Medulla oblongata (tissue), 1 donor: Measurements from ENCODE around the gene C21orf58.
A peak's percentile ranks its signal among the peaks of the same experiment; 100 is the strongest.
"Not testable (repeated sequence)": the region's sequence is repeated elsewhere in the genome, so short reads cannot be mapped to it uniquely, and the experiment has no call there.

Source experiments
- DNase-seq: peaks from one replicate; pipeline ENCODE4 v3.0.0-alpha.2; 2015; ENCODE audit errors: extremely low spot score

C21orf58 gene

DNA sequence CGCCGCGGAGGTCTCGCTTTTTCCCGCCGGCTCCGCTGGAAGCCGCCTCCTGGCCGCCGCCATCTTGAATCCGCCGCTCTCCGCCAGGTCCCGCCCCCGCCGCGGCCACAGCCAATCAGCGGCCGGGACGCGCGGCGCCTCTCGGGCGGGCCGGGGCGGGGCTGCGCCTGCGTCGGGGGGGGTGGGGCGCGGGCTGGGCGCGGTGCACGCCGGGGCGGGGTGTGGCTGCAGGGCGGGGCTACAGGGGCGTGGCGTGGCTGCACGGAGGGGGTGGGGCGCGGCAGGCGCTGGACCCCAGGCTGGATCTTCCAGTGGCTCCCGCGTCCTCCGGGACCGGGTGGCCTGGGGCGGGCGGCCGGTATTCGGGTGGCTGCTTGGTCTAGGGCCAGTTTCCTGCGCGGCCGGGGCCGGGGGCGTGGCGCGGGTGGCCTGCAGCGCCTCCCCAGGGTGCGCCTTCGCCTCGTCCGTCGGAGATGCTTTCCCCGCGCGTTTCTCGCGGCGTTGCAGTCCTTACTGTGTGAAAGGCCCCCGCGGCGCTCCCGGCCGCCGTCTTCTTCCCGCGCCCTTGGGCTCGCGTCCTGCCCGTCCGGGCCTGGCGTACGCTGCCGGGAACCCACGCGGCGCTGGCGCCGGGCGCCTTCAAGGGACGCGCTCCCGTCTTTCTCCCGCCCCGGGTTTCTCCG, 861 bp upstream of the C21orf58 start:
- DNase-seq = peak; percentile 83

DNA sequence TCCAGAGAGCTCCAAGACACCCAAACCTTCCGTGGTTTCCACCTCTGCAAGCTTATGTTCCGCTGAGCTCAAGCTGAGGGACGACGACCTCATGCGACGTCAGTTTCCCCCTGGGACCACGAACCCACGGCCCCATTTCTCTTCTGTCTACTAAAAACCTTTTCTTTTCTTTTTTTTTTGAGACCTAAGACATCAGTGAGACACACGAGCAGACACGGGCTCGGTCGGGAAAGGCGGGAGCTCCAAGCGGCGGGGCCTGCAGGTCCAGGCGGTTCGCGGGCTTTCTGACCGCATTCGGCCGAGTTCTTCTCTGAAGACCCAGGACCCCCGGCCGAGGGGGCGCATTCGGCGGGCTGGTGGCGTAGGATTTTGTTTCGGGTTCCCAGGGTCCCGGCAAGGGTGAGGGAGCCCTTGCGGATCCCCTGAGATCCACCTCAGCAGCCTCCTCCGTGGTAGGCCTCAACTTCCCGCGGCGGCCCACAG, 402 bp downstream of the C21orf58 start:
- DNase-seq = no peak

DNA sequence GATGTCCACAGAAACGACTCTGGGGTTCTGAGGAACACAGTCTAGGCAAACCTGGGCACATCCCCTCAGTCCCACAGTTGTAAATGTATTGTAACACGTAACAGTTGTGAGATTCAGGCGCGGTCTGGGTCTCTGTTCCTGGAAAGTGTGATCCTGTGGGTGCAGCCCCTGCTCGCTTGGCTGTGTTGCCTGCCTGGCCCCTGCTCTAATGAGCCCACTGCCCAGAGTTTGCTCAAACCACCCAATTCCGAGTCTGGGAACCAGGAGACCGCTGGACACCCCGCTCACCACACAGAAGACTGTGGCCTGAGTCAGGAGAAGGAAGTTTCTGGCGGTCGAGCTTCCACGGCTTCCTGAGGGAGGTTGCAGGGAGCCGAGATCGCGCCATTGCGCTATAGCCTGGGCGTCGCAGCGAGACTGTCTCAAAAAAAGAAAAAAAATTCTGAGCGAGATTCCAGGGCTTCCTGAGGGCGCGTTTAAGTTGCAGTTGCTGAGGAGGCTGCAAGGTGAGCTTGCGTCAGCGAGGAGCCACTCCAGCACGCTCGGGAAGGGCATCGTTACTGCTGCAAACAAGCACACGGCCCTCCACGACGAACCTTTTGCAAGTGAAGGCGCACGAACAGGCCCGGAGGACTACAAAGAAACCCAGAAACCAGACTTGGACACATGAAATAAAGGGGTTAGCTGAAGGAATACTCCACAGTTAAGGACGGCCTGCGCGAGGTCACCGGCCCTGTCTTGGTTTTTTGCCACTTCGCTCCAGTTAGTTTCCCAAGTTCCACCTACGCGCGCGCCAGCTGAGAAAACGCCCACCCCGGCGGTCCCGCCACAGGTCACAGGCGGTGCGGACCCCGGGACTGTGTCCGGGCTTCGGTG, 1.1 kb downstream of the C21orf58 start:
- DNase-seq = no peak

DNA sequence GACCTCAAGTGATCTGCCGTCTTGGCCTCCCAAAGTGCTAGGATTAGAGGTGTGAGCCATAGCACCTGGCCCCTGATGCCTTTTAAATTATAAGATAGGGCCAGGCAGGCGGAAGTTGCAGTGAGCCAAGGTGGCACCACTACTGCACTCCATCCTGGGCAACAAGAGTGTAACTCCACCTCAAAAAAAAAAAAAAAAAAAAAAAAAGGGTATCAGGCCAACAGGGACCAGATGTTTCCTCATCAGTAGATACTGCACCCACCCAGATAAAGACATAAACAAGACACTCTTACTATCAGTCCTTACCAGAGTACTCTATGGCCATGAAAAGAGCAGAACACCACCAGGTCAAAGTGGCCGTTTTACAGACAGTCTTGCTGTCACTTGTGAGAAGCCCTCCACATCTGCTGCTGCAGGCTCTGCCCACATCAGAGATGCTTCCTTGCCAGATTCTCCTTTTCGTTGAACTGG, 3.3 kb downstream of the C21orf58 start:
- DNase-seq = no peak

DNA sequence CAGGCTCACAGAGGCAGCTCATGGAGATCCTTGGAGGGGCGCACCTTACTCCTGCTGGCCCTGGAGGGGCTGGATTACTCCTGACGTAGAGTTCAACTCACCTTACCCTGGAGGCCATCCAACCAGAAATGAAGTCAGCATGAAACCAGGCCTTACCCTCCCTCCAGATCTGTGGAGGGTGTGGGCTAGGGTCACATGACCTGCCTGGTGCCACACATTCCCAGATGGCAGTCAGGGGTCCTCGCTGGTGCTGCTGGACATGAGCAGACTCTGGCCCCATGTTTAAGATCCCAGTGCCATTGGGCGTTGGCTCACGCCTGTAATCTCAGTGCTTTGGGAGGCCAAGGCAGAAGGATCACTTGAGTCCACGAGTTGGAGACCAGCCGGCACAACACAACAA, 4.5 kb downstream of the C21orf58 start:
- DNase-seq = no peak

DNA sequence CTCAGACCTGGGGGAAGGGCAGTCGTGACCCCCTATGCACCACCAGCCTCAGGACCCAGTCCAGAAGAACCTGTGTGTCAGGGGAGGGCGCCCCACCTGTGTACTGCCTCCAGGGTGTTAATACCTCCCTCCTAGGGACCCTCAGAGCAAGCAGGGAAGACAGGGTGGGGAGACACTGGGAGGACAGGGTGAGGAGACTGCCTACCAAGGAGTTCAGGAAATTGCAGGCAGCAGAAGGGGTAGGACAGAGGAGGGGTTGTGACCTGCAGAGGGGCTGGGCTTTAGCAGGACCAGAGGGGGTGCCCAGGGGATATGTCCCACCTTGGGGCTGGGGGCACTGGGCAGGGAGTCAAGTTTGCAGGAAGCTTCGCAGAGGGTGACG, 5.2 kb downstream of the C21orf58 start:
- DNase-seq = no peak

DNA sequence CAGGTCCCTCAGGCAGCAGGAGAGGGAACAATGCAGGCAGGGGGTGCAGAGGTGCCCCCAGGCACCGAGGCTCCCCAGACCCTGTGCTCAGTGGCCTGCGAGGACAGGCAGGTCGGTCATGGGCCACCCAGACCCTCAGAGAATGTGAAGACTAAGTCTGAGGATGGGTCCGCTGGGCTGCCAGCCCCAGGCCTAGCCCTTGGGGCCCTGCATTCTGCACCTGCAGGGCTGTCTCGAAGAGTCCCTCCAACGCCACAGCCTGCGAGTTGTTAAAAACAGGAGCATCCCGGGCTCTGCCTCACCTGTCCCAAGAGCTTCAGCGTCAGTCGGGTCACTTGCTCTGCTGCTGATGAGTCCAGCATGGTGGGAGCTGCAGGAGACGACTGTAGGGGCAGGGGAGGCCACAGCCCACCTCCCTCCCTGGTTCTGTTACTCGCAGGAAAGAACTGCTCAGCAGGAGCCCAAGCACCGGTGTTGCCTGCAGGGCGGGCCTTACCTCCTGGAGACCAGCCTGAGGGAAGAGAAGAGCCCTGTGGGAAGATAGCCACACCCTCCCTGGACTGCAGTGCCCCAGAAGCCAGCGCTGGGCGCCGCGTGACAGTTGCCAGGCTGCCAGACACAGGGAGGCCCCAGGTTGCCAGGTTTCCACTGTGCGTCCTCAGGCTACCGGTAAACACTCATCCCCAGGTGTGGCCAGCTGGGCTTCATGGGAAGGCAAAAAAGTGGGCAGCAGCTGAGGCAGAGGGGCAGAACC, 5.8 kb downstream of the C21orf58 start:
- no peak for DNase-seq

DNA sequence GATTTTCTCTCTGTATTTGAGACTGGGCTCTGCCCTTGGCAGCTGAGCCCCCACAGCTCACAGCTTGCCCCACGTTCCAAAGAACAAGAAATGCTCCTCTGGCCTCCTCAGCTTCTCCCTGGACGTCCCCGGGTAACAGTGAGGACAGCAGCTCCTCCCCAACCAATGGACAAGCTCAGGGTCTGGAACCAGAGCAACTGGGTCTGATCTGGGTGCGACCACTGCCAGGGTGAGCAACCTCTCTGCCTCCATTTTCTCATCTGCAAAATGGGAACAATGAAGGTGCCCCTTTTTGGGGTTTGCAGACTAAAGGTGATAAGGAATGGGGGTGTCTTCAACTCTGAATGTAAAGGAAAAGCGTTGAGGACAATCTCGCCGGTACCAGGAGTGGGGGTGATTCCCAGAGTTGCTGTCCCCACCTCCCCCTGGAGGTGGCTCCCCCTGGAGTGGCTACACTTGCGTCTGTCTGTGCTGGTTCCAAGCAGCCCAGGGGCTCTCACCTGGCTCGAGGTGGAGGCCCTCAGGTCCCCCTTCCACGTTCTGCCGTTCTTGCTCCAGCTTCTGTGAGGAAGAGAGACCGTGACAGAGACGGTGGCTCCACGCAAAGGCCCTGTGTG, 6.9 kb downstream of the C21orf58 start:
- DNase-seq = no peak

DNA sequence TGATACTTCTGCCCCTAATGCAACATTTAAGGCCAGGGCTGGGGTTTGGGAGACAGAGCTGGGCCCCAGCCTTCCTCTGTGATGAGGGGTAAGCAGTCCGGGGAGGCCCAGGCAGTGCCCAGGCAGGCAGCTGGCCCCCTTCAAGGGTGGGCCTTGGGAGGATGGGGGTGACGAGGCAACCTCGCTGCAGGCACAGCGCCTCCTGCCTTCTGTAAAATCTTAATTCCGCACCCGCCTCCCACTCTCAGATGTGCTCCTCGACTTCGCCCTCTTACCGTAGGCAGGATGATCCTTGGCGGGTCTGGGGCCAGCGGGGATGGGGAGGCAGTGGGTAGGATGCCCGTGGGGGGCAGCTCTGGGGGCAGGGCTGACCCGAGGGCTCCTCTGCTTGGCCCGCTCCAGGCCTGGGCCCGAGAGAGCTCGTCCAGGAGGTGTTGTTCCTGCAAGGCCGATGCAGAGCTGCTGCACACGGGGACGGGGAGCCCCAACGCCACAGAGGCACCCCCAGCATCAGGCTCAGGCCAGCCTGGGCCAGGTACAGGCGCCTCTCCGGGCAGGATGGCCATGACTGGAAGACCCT, 9.1 kb downstream of the C21orf58 start:
- DNase-seq = no peak

DNA sequence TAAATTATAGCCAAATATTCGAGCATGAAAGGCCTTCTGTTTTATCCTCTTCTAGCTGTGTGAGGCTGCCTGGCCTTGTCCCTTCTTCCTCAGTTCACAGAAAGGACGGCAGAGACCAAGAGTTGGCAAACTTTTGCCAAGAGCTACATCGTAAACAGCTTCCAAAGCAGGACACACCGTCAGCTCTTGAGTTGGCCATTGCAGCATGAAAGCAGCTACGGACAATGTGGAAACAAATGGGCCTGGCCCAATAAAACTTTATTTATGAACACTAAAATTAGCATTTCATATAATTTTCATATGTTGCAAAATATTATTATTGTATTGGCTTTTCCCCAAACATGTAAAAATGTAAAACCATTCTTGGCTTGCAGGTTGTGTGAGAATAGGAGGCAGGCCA, 10.7 kb downstream of the C21orf58 start:
- no peak for DNase-seq

DNA sequence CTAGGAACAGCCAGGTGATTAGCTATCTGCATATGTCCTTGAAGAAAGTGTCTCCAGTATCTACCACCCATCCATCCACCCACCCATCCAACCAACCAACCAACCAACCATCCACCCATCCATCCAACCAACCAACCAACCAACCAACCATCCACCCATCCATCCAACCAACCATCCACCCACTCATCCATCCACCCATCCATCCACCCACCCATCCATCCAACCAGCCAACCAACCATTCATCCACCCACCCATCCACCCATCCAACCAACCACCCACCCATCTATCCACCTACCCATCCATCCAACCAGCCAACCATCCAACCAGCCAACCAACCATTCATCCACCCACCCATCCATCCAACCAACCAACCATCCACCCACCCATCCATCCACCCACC, 12.1 kb downstream of the C21orf58 start:
- no peak for DNase-seq

DNA sequence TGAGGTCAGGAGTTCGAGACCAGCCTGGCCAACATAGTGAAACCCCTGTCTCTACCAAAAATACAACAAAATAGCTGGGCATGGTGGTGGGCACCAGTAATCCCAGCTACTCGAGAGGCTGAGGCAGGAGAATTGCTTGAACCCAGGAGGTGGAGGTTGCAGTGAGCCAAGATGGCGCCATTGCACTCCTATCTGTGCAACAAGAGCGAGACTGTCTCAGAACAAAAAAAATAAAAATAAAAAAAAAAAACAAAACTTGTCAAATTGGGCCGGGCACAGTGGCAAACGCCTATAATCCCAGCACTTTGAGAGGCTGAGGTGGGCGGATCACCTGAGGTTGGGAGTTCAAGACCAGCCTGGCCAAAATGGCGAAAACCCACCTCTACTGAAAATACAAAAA, 13.4 kb downstream of the C21orf58 start:
- DNase-seq = not testable (repeated sequence)

DNA sequence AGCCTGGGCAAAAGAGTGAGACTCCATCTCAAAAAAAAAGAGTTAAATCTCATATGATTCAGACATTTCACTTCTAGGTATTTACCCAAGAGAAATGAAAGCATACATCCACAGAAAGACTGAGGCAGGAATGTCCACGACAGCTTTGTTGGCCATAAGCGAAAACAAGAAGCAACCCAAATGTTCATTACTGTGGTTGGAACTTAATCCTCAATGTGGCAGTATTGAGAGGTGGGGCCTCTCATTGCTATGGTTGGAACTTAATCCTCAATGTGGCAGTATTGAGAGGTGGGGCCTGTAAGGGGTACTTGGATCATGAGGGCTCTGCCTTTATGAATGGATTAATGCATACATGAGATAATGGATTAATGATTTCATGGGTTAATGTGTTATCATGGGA, 15.2 kb downstream of the C21orf58 start:
- no peak for DNase-seq

DNA sequence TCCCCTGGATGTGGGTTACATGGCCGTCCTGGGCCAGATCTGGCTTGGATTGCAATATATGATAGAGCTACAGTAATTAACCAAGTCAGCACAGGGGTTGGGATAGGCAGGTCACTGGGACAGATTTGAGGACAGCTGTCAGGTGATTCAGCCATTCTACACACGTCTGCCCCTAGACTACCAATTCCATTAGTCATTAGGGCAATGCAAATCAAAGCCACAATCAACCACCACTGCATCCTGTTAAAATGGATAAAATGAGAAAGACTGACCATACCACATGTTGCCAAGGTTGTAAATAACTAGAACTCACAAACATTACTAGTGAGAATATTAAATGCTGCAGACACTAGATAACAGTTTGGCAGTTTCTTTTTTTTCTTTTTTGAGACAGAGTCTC, 16.0 kb downstream of the C21orf58 start:
- DNase-seq = no peak

DNA sequence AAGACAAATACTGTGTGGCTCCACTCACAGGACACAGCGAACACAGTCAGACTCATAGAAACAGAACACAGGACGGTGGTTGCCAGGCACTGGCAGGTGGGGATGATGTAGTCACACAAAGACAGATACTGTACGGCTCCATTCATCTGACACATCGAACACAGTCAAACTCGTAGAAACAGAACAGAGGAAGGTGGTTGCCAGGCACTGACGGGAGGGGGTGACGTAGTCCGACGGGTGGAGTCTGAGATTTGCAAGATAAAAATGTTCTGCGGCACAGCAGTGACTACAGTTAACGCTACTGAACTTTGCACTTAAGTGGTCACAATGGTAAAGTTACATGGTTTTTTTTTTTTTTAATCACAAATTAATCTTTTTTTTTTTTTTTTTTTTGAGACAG, 18.7 kb downstream of the C21orf58 start:
- DNase-seq = peak; percentile 51

DNA sequence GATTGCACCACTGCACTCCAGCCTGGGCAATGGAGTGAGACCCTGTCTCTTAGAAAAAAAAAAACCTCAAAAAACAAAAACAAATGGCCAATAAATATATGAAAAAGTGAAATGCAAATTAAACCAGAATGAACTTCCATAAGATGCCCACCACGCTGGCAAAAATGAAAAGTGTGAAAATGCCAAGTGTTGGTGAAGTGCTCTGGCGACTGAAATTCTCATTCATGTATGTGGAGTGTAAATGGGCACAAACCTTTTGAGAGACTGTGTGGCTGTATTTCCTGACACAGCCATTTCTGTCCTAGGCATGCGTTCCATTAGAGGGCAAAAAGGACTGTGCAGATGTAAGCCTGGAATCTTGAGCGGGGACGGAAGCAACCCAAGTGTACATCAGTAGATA, 19.2 kb downstream of the C21orf58 start:
- DNase-seq = no peak

DNA sequence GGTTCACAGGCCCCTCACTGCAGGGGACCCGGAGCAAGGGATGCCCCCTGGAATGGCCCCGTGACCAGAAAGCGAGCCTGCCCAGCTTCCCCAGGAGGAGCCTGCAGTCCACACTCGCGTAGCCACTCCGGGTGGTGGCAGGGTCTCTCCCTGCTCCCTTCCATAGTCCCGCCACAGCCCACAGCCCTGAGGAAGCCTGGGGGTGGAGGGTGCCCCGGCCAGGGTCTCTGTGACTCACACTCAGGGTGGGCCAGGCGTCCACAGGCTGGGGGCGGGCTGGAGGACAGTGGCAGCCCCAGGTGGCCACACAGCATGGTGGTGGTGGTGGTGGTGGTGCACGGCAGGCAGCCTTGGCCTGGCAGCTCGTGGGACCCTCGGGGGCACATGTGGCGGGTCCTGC, 21.9 kb downstream of the C21orf58 start:
- no peak for DNase-seq

DNA sequence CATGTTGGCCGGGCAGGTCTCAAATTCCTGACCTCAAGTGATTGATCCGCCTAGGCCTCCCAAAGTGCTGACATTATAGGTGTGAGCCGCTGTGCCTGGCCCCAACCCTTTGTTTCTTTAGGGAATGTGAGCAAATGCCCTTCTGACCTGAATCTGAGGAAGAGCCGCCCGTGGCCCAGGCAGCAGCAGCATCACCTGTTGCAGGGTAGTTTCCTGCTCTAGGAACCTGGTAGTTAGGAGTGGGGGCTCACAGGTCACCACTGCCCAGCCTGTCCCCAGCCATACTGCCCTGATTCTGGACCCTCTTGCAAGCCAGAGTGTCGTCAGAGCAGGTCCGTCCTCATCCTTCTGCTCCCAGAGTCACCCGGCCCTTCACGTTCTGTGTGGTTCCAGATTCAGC, 24.5 kb downstream of the C21orf58 start:
- DNase-seq = no peak

DNA sequence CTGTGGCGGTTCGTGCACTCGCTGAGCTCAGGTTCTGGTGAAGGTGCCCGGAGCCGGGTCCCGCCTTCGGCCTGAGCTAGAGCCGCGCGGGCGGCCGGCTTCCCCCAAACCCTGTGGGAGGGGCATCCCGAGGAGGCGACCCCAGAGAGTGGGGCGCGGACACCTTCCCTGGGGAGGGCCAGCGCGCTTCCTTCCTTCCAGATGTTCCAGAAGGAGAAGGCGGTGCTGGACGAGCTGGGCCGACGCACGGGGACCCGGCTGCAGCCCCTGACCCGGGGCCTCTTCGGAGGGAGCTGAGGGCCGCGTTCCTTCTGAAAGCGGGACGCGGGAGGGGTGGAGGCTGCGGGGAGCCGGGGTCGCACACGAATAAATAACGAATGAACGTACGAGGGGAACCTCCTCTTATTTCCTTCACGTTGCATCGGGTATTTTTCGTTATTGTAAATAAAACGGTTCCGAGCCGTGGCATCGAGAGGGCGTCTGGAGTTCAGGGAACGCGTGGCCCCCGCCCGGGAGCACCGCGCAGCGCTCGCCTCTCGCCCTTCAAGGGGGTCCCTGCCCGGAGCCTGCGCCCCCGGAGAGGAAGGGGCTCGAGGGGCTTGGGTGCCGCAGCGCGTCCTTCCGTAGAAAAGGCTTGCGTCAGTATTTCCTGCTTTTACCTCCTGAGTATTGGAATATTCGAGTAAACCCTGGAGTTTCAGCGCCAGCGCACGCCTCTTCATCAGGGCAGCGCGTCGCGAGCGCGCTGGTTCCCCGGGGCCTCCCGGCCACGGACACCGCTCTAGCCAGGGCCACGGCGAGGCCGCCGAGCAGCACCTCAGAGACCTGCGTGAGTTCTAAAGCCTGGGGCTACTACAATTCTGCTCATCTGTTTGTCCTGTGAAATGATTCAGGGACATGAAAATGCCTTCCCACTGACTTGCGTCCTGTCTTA, 26.1 kb downstream of the C21orf58 start:
- DNase-seq = no peak

DNA sequence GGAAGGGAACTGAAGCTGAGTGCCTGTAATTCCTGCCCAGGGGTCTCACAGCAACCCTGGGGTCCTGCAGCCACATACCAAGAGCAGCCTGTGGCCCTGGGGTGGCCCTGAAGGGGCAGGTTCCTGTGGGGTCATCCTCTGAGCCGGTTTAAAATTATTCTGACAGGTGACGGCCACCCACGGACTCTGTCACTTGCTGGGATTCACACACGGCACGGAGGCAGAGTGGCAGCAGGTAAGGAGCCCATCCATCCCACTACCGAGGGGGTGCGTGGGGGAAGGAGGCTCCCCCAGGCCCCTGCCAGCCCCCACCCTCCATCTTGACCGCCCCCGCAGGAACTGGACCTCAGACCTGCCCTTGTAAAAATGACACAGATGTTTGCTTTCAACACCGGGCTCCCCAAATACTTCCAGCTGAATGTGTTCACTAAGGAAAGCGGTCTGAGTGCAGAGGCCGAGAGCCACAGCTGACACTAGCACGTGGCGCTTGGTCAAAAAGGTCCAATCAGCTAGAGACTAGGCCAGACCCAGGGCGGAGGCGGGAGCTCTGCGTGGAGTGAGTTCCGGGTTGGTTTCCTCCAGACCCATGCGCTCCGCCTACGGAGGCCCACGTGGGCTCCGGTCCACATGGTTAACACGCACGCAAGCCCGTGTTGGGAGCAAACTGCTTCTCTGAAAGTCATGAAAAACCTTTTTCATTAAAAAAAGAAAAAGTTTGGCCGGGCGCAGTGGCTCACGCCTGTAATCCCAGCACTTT, 27.5 kb downstream of the C21orf58 start:
- DNase-seq = peak; percentile 79
